ENCODE measurements around the gene NCDN.

NCDN gene

DNA sequence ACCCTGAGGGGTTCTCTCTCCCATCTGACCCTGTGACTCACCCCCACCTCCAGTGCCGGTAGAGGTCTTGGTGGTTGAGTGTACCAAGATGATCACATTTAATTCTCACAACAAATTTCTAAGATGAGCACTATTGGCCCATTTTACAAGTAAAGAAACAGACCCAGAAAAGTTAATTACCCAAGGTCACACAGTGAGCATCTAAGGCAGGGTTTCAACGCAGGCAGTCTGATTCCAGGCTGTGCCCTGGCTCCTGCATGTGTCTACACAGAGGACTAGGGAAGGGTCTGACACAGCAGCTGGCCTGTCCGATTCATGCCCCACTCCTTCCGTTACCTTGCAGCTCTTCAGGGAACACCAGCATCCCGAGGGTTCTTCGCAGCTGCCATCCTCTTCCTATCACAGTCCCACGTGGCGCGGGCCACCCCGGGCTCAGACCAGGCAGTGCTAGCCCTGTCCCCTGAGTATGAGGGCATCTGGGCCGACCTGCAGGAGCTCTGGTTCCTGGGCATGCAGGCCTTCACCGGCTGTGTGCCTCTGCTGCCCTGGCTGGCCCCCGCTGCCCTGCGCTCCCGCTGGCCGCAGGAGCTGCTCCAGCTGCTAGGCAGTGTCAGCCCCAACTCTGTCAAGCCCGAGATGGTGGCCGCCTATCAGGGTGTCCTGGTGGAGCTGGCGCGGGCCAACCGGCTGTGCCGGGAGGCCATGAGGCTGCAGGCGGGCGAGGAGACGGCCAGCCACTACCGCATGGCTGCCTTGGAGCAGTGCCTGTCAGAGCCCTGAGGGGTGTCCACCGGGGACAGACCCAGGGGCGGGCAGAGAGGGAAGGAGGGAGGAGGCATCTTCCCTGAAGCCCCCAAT lies 7.5 kb downstream of the NCDN start:
- TF ChIP-seq, protein P1, sequence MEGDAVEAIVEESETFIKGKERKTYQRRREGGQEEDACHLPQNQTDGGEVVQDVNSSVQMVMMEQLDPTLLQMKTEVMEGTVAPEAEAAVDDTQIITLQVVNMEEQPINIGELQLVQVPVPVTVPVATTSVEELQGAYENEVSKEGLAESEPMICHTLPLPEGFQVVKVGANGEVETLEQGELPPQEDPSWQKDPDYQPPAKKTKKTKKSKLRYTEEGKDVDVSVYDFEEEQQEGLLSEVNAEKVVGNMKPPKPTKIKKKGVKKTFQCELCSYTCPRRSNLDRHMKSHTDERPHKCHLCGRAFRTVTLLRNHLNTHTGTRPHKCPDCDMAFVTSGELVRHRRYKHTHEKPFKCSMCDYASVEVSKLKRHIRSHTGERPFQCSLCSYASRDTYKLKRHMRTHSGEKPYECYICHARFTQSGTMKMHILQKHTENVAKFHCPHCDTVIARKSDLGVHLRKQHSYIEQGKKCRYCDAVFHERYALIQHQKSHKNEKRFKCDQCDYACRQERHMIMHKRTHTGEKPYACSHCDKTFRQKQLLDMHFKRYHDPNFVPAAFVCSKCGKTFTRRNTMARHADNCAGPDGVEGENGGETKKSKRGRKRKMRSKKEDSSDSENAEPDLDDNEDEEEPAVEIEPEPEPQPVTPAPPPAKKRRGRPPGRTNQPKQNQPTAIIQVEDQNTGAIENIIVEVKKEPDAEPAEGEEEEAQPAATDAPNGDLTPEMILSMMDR (IDR thresholded peaks at IDR 0.05; ENCODE audit: low read depth, low read length) = no peak
- no peak overlapping the region for H3K4me3 ChIP-seq (ENCODE audit: low read depth, low read length)

GRCh38 chr1:35565742-35566133 lies 8.1 kb downstream of the NCDN start:
- TF ChIP-seq, protein P1 (IDR thresholded peaks at IDR 0.05; ENCODE audit: low read depth, low read length) = no peak
- no peak overlapping the region for H3K4me3 ChIP-seq (ENCODE audit: low read depth, low read length)

DNA sequence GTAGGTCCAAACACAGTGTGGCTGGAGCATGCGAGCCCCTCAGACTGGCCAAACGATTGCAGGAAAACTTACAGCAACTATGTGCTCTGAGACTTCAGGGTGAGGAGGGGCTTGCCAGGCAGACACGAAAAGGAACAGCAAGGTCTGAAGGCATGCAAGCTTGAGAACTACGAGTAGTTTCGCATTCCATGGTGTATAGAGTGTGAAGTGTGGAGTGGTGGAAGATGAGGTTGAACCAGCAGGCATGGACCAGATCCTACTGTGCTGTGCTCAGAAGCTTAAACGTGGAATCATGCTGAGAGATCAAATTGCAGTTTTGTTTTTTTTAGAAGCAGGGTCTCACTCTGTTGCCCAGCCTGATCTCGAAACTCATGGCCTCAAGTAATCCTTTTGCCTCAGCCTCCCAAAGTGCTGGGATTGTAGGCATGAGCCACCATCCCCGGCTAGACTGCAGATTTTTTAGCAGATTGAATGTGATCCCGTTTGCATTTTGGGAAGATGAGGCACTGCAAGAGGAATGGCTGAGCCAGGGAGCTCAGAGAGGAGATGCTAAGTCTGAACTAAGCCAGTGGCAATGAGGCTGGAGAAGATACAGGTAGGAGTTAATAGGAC lies 10.5 kb downstream of the NCDN start:
- TF ChIP-seq, protein P1 (IDR thresholded peaks at IDR 0.05; ENCODE audit: low read depth, low read length) = no peak
- H3K4me3 ChIP-seq (ENCODE audit: low read depth, low read length) = no peak overlapping the region

DNA sequence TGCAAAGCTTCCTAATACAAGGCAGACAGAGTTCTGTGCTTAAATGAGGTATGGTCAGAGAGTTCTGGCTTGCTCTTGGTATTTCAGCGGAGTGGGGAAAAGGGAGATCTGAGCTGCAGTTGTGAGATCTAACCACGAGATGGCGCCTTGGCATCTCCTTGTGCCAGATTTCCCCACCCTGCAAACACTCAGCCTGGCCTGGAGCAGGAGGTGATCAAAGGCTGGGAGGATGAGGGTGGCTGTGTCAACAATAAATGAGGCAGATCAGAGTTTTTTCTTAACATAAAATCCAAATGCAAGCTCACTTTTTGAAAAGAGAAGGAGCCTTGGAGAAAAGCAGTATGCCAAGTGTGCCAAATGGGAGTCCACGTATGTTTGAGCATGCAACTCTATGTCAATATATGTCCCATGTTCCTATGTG lies 11.4 kb downstream of the NCDN start:
- H3K4me3 ChIP-seq (ENCODE audit: low read depth, low read length) = no peak overlapping the region
- TF ChIP-seq, protein P1 (IDR thresholded peaks at IDR 0.05; ENCODE audit: low read depth, low read length) = peak; percentile 82

DNA sequence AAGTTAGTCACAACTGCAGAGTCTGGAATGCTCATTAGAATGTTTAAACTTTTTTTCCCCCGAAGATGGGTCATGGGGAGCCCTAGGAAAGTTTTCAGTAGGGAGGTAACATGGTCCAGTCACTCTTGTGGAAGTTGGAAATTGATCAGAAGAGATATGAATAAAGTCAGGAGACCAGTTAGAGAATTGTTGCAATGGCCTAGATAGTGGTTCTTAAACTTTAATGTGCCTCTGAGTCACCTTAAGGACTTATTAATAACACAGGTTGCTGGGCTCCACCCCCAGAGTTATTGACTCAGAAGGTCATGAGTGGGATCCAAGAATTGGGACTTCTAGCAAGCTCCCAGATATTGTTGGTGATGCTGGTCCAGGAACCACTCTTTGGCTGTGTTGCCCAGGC lies 12.3 kb downstream of the NCDN start:
- no peak overlapping the region for H3K4me3 ChIP-seq (ENCODE audit: low read depth, low read length)
- TF ChIP-seq, protein P1 (IDR thresholded peaks at IDR 0.05; ENCODE audit: low read depth, low read length) = no peak

GRCh38 chr1:35570589-35571137 lies 13.1 kb downstream of the NCDN start:
- TF ChIP-seq, protein P1 (IDR thresholded peaks at IDR 0.05; ENCODE audit: low read depth, low read length) = no peak
- no peak overlapping the region for H3K4me3 ChIP-seq (ENCODE audit: low read depth, low read length)

DNA sequence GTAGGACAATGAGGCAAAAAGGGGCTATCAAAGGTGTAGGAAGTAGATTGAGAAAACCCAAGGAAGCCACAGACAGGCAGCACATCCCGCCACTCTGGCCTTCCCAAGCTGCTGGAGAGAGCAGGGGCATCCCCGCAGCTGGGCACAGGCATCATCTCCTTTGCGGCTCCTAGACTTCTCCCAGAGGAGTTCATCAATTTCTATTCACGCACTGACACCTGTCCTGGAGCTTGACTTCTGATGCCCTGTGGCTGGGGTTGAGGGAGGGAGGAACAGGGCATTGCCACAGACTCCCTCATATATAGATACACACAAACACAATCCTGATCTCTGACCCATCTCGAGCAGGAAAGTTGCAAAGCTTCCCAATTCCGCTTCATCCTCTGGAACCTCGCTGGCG lies 13.7 kb downstream of the NCDN start:
- H3K4me3 ChIP-seq (ENCODE audit: low read depth, low read length) = no peak overlapping the region
- TF ChIP-seq, protein P1 (IDR thresholded peaks at IDR 0.05; ENCODE audit: low read depth, low read length) = no peak
